Astrocyte (in vitro differentiated cells and primary cell): ENCODE measurements around the gene GHRL. TPM values are rescaled to one million over a fixed set of nuclear protein-coding genes. Genes with fewer than 3 reads are reported as not detected.

Experiments used
- DNase-seq: peaks from one replicate; pipeline ENCODE4 v3.0.0-alpha.2; 2010; ENCODE audit warnings: low read depth
- FAIRE-seq: peaks from 2 replicates; lab custom pipeline; 2011; peaks lifted over from hg19 to GRCh38; lab: Jason Lieb, UNC
- H2AFZ ChIP-seq: 2 replicates; pipeline ENCODE4 v1.6.0; 2012; ENCODE audit warnings: low read depth, low read length, inconsistent platforms
- H3K27ac ChIP-seq: 2 replicates; pipeline ENCODE4 v1.5.1; 2011; ENCODE audit warnings: low read depth, low read length, inconsistent platforms
- H3K27me3 ChIP-seq: 2 replicates; pipeline ENCODE4 v1.6.0; 2011; ENCODE audit warnings: low read length, inconsistent platforms; ENCODE audit not compliant: insufficient read depth
- H3K36me3 ChIP-seq: 2 replicates; pipeline ENCODE4 v1.5.1; 2011; ENCODE audit warnings: low read length, inconsistent platforms; ENCODE audit not compliant: insufficient read depth
- H3K4me1 ChIP-seq: 2 replicates; pipeline ENCODE4 v1.5.1; 2011; ENCODE audit warnings: low read length, inconsistent platforms; ENCODE audit not compliant: insufficient read depth
- H3K4me2 ChIP-seq: 2 replicates; pipeline ENCODE4 v1.6.0; 2012; ENCODE audit warnings: low read length, inconsistent platforms
- H3K4me3 ChIP-seq: 2 replicates; pipeline ENCODE4 v1.5.1; 2011; ENCODE audit warnings: low read depth, mild to moderate bottlenecking, low read length, inconsistent platforms; ENCODE audit not compliant: insufficient read depth
- H3K79me2 ChIP-seq: 2 replicates; pipeline ENCODE4 v1.6.0; 2012; ENCODE audit warnings: mild to moderate bottlenecking, low read length, inconsistent platforms; ENCODE audit not compliant: insufficient read depth
- H3K9ac ChIP-seq: 2 replicates; pipeline ENCODE4 v1.6.0; 2012; ENCODE audit warnings: mild to moderate bottlenecking, low read length, inconsistent platforms
- H3K9me3 ChIP-seq: 2 replicates; pipeline ENCODE4 v1.5.1; 2012; ENCODE audit warnings: low read depth, mild to moderate bottlenecking, low read length, inconsistent platforms; ENCODE audit not compliant: insufficient read depth
- H4K20me1 ChIP-seq: 2 replicates; pipeline ENCODE4 v1.6.0; 2012; ENCODE audit warnings: low read length, inconsistent platforms; ENCODE audit not compliant: insufficient read depth
- H3K27ac Mint-ChIP-seq: one replicate; pipeline ENCODE4 v1.8.0; 2021; ENCODE audit warnings: mild to moderate bottlenecking, mixed read lengths; ENCODE audit not compliant: unreplicated experiment
- H3K27me3 Mint-ChIP-seq: one replicate; pipeline ENCODE4 v1.8.0; 2021; ENCODE audit warnings: low read depth, mixed read lengths; ENCODE audit not compliant: unreplicated experiment
- H3K36me3 Mint-ChIP-seq: one replicate; pipeline ENCODE4 v1.8.0; 2021; ENCODE audit warnings: low read depth, mixed read lengths; ENCODE audit not compliant: unreplicated experiment
- H3K4me1 Mint-ChIP-seq: one replicate; pipeline ENCODE4 v1.8.0; 2021; ENCODE audit warnings: low read depth, mixed read lengths; ENCODE audit not compliant: unreplicated experiment
- H3K4me3 Mint-ChIP-seq: one replicate; pipeline ENCODE4 v1.8.0; 2021; ENCODE audit warnings: mild to moderate bottlenecking, moderate library complexity, mixed read lengths; ENCODE audit not compliant: unreplicated experiment
- H3K9me3 Mint-ChIP-seq: one replicate; pipeline ENCODE4 v1.8.0; 2021; ENCODE audit warnings: mild to moderate bottlenecking, mixed read lengths; ENCODE audit not compliant: unreplicated experiment
- EZH2 ChIP-seq: IDR thresholded peaks from 2 replicates; pipeline ENCODE4 v1.6.1; 2012; ENCODE audit warnings: mild to moderate bottlenecking, low read length, inconsistent platforms; ENCODE audit not compliant: insufficient read depth
- total RNA-seq: library from RNA; stranded (reverse); gene quantifications from 2 replicates; pipeline ENCODE4 v1.2.1, GENCODE V29; 2021
- TF ChIP-seq, protein P1 (sequence below): IDR thresholded peaks from 2 replicates; pipeline ENCODE4 v1.5.1; 2011; ENCODE audit warnings: low read depth, mild to moderate bottlenecking, inconsistent platforms, low read length, moderate library complexity; ENCODE audit not compliant: insufficient read depth

The GHRL gene
- total RNA-seq, 1 donor from 2014 or later, result not detected

DNA sequence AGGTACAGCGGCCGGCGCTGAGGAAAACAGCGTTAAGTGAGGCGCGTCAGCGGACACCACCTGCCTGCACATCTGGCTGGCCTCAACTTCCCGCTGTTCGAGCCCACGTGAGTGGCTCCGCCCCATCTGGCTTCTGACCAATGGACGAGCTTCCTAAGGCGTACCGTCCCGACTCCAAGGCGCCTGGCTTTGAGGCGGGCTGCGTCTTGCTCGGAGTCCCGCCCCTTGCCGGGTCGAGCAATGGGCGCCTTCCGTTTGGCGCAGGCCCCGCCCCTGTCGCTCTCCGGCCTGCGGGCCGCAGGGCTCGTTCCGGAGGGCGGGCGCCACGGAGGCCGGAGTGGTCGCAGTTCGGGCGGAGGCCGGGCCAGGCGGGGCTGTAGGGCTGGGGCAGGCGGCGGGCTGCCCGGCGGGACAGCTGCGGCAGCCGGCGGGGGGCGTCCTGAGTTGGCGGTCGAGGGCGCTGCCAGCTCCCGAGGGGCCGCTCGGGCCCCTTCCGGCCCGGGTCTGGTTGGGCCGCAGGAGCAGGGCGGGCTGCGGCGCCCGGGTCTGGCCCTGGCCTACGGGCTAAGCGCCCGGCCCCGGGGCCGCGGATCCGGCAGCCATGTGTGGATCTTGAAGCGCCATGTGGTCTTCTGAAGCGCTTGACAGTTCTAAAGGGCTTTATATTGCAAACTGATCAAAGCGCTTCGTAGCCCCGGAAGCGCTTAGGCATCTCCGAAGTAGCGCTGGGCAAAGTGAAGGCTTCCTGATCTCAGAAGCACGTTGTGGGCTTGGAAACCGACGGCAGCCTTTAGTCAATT is 44.4 kb downstream of the GHRL start, which contains the start of gene TATDN2:
Gene TATDN2, plus strand, starts transcription at position 276 of the 800 bp plus-strand sequence. CDS start 742 bp downstream, outside the sequence.
- Histone ChIP-seq H4K20me1 (peaks cover 34% of the 10 kb centered on the region), H3K4me3 (peak within 1 kb of the TSS; percentile 81), H3K9me3 (peaks cover 4% of the 10 kb centered on the region), H3K27me3 (no peaks in the 10 kb centered on the region), H3K9ac (peak within 1 kb of the TSS; percentile 86), H3K27ac (peak within 1 kb of the TSS; percentile 55), H2AFZ (peak within 1 kb of the TSS; percentile 75), H3K36me3 (peaks cover 4% of the 10 kb centered on the region), H3K4me2 (peak within 1 kb of the TSS; percentile 92), H3K4me1 (peaks cover 24% of the 10 kb centered on the region), H3K79me2 (peaks cover 49% of the 10 kb centered on the region)
- FAIRE-seq (no peak), DNase-seq (peak; percentile 88)
- Mint-ChIP-seq H3K27me3 (no peaks in the 10 kb centered on the region), H3K36me3 (peaks cover 19% of the 10 kb centered on the region), H3K27ac (peak within 1 kb of the TSS; percentile 47), H3K9me3 (peaks cover 10% of the 10 kb centered on the region), H3K4me1 (peaks cover 14% of the 10 kb centered on the region), H3K4me3 (peak within 1 kb of the TSS; percentile 94)
- no peak for TF ChIP-seq EZH2
- TF ChIP-seq, protein P1, sequence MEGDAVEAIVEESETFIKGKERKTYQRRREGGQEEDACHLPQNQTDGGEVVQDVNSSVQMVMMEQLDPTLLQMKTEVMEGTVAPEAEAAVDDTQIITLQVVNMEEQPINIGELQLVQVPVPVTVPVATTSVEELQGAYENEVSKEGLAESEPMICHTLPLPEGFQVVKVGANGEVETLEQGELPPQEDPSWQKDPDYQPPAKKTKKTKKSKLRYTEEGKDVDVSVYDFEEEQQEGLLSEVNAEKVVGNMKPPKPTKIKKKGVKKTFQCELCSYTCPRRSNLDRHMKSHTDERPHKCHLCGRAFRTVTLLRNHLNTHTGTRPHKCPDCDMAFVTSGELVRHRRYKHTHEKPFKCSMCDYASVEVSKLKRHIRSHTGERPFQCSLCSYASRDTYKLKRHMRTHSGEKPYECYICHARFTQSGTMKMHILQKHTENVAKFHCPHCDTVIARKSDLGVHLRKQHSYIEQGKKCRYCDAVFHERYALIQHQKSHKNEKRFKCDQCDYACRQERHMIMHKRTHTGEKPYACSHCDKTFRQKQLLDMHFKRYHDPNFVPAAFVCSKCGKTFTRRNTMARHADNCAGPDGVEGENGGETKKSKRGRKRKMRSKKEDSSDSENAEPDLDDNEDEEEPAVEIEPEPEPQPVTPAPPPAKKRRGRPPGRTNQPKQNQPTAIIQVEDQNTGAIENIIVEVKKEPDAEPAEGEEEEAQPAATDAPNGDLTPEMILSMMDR, result no peak

DNA sequence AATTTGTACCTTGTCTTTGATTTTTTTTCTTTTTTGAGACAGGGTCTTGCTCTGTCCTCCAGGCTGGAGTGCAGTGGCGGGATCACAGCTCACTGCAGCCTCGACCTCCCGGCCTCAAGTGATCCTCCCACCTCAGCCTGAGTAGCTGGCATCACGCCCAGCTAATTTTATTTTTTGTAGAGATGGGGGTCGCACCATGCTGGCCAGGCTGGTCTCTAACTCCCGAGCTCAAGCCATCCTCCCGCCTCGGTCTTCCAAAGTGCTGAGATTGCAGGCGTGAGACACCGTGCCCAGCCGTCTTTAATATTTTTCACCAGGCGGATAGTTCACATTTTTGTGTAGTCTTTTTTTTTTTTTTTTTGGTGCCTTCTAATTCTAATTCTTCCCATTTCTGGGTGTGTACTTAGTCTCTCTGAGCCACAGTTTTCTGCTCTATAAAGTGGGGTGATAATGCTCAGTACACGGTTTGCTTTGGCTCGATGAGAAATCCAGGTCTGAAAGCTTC is 45.0 kb downstream of the GHRL start:
- peak overlapping the region; percentile 47 for H3K27ac Mint-ChIP-seq
- H3K9ac ChIP-seq, result peak overlapping the region; percentile 86
- DNase-seq, result no peak
- H3K4me3 ChIP-seq, result peak overlapping the region; percentile 81
- H3K36me3 Mint-ChIP-seq, result peaks cover 15% of the 10 kb centered on the region
- H3K36me3 ChIP-seq, result no peaks in the 10 kb centered on the region
- H3K27me3 Mint-ChIP-seq, result no peaks in the 10 kb centered on the region
- H3K79me2 ChIP-seq, result peaks cover 46% of the 10 kb centered on the region
- no peak for TF ChIP-seq EZH2
- TF ChIP-seq, protein P1, result no peak
- H4K20me1 ChIP-seq, result peaks cover 29% of the 10 kb centered on the region
- peak overlapping the region; percentile 75 for H2AFZ ChIP-seq
- peak overlapping the region; percentile 81 for H3K4me3 Mint-ChIP-seq
- H3K4me1 ChIP-seq, result peaks cover 25% of the 10 kb centered on the region
- H3K4me2 ChIP-seq, result peak overlapping the region; percentile 92
- H3K4me1 Mint-ChIP-seq, result peaks cover 19% of the 10 kb centered on the region
- H3K9me3 Mint-ChIP-seq, result peaks cover 10% of the 10 kb centered on the region
- FAIRE-seq, result no peak
- peaks cover 4% of the 10 kb centered on the region for H3K9me3 ChIP-seq
- H3K27ac ChIP-seq, result peak overlapping the region; percentile 19
- H3K27me3 ChIP-seq, result no peaks in the 10 kb centered on the region
